Liver (tissue), 3 donors: ENCODE measurements around the gene PIP4K2A.

Source experiments
- ATF3 ChIP-seq: IDR thresholded peaks from 2 replicates; pipeline ENCODE4 v1.6.1; 2016; ENCODE audit warnings: antibody characterized with exemption
- CTCF ChIP-seq: fragments of 150-350 bp; IDR thresholded peaks from 2 replicates; pipeline ENCODE4 v1.5.1; 2017; ENCODE audit warnings: improper control_type of control experiment, low read depth, low read length; ENCODE audit not compliant: missing input control
- JUND ChIP-seq, 2 donors: IDR thresholded peaks; 2 replicates each; pipeline ENCODE4 v1.6.1; 2016; ENCODE audit warnings: antibody characterized with exemption in 2 of 2
- MAX ChIP-seq: IDR thresholded peaks from 2 replicates; pipeline ENCODE4 v1.6.1; 2016; ENCODE audit warnings: antibody characterized with exemption
- RAD21 ChIP-seq, 2 donors: IDR thresholded peaks; 2 replicates each; pipeline ENCODE4 v1.6.1; 2016; ENCODE audit warnings: antibody characterized with exemption in 2 of 2, mild to moderate bottlenecking in 2 of 2
- TAF1 ChIP-seq: conservative IDR thresholded peaks from 2 replicates; pipeline ENCODE4 v1.6.1; 2016; ENCODE audit warnings: antibody characterized with exemption, mild to moderate bottlenecking
- donor health status: healthy.
- donor health status: healthy.

DNA sequence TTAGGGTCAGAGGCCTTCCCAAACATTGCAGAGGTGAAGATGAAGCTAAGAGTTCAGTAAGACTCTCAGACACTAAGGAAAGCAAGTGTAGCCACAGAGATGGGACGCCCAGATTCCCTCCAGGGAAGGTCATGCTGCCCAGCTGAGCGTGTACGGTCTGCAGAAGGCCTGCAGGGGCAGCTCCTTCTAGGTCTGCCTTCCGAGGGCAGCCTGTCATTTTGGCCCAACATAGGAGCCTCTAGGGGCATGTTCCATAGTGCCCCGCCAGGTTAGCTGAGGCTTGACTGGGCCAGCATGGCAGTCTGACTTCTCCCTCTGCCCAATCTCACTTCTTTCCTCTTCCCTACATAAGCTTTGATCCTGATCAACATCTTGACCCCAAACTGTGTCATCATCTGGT lies 130.7 kb downstream of the PIP4K2A start:
- no peak for TF ChIP-seq TAF1
- no peak for TF ChIP-seq CTCF
- TF ChIP-seq MAX = no peak
- TF ChIP-seq ATF3 = no peak
- no peak for TF ChIP-seq RAD21 (IDR thresholded peaks at IDR 0.05)
- no peak for TF ChIP-seq JUND (IDR thresholded peaks at IDR 0.05)
